Lung (tissue), 12 donors: ENCODE results near the gene TK2. TPM values are rescaled to one million over a fixed set of nuclear protein-coding genes. Genes with fewer than 3 reads are reported as not detected.

Experiments used
- ATAC-seq: fragments of 200-7000 bp; cut with Tn5 transposase; one replicate; pipeline ENCODE4 v1.9.1; 2020; ENCODE audit warnings: moderate number of reproducible peaks; ENCODE audit not compliant: insufficient read depth, low FRiP score
- DNase-seq, 3 donors: peaks; one replicate each; pipeline ENCODE4 v3.0.0-alpha.2; 2013 to 2017
- H3K27ac ChIP-seq, 2 donors: one replicate each; pipeline ENCODE4 v1.5.1; 2013; ENCODE audit warnings: mild to moderate bottlenecking in 2 of 2, moderate library complexity in 2 of 2, control low read depth in 1 of 2, inconsistent platforms in 1 of 2, low read depth in 1 of 2, low read length in 1 of 2
- H3K27me3 ChIP-seq, 3 donors: one replicate each; pipeline ENCODE4 v1.5.1; 2013; ENCODE audit warnings: low read length in 2 of 3; ENCODE audit not compliant: control insufficient read depth in 3 of 3, insufficient read depth in 3 of 3
- H3K36me3 ChIP-seq, 4 donors: one replicate each; pipeline ENCODE4 v1.5.1; 2013; ENCODE audit warnings: low read length in 4 of 4, mild to moderate bottlenecking in 1 of 4, moderate library complexity in 1 of 4; ENCODE audit not compliant: control insufficient read depth in 4 of 4, insufficient read depth in 4 of 4
- H3K4me1 ChIP-seq, 5 donors: one replicate each; pipeline ENCODE4 v1.5.1; 2013; ENCODE audit warnings: low read length in 5 of 5, mild to moderate bottlenecking in 2 of 5, moderate library complexity in 1 of 5; ENCODE audit not compliant: control insufficient read depth in 5 of 5, insufficient read depth in 5 of 5
- H3K4me3 ChIP-seq: one replicate; pipeline ENCODE4 v1.5.1; 2013; ENCODE audit warnings: mild to moderate bottlenecking, control low read depth, moderate library complexity
- H3K9ac ChIP-seq, 2 donors: one replicate each; pipeline ENCODE4 v1.5.1; 2013; ENCODE audit warnings: low read length in 2 of 2, control low read depth in 1 of 2; ENCODE audit not compliant: insufficient read depth in 1 of 2
- H3K9me3 ChIP-seq, 4 donors: one replicate each; pipeline ENCODE4 v1.5.1; 2013; ENCODE audit warnings: low read length in 3 of 4, mild to moderate bottlenecking in 1 of 4, moderate library complexity in 1 of 4; ENCODE audit not compliant: control insufficient read depth in 4 of 4, insufficient read depth in 3 of 4
- WGBS, 2 donors: extraction: QIAGEN DNeasy Blood & Tissue Kit; methylation state at CpG; one replicate each; pipeline ENCODE4 v1.1.7; 2013; 5-methylcytosine and 5-hydroxymethylcytosine counted together
- polyA plus RNA-seq, 2 donors: library from polyadenylated mRNA; stranded (reverse); fragments of 200-250 nt; gene quantifications; one replicate each; pipeline ENCODE4 v1.2.1, GENCODE V29; 2013
- total RNA-seq, 2 donors: library from RNA; depleted of rRNA in 1 of 2; stranded (reverse); fragments of >200 nt in 1 of 2; gene quantifications; one replicate each; pipeline ENCODE4 v1.2.1, GENCODE V29; 2014 to 2021
- TF ChIP-seq, protein P1 (sequence below): IDR thresholded peaks from 2 replicates; pipeline ENCODE4 v1.5.1; 2012; ENCODE audit warnings: mild to moderate bottlenecking; ENCODE audit errors: control extremely low read depth, extremely low read depth
- donor health status: control.
- donor health status: control.
- donor health status: Bipolar disorder and iron deficiency.
- donor health status: healthy.
- donor health status: DM: yes; HTN: yes; CAD: no.

The TK2 gene
- total and polyA plus RNA-seq, 4 donors: 13.1 to 37.7 (median 25.0) TPM

DNA sequence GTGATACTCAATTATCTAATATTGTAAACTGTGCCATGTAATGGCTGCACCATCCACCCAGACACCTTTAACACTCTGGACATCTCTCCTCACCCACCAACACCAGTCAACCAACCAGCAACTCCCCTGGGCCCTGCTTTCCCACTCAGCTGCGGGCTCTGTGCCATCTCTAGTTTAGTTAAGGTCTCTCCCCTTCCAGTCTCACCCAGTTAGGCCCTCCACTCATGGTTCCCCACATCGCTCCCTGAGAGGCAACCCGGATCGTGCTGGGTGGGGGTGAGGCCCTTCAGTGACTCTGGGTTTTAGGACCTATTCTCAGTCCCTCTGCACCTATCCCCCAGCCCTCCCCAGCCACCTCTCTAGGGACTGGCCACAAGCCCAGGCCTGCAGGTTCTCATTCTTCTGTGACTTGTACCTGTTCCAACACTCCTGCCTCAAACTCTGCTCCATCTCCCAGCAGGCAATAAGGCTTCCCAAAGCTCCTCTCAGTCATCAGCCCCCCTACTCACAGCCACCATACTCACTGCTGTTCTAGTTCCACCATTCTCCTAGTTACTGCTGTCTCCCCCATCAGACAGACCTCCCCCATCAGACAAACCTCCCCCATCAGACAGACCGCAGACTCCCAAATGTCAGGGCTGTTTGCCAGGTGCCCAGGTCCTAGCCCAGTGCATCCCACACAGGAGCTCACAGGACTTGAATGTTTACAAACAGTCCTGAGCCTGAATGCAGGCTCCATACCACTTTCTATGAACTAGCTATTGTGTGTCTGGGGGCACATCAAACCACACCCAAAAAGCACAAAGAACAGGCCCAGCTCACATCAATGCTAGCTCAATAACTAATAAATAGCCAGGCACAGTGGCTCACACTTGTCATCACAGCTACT, 2.6 kb downstream of the TK2 start:
- Histone ChIP-seq H3K4me3 (no peak overlapping the region), H3K9ac (no peak overlapping the region), H3K4me1 (peaks cover 5 to 31% (median 16%) of the 10 kb centered on the region in 5 donors), H3K9me3 (no peaks in the 10 kb centered on the region), H3K36me3 (peaks cover 0 to 7% (median 5%) of the 10 kb centered on the region in 4 donors), H3K27ac (peak overlapping the region in 1 of 2 donors; percentile 49), H3K27me3 (no peaks in the 10 kb centered on the region)
- TF ChIP-seq, protein P1, sequence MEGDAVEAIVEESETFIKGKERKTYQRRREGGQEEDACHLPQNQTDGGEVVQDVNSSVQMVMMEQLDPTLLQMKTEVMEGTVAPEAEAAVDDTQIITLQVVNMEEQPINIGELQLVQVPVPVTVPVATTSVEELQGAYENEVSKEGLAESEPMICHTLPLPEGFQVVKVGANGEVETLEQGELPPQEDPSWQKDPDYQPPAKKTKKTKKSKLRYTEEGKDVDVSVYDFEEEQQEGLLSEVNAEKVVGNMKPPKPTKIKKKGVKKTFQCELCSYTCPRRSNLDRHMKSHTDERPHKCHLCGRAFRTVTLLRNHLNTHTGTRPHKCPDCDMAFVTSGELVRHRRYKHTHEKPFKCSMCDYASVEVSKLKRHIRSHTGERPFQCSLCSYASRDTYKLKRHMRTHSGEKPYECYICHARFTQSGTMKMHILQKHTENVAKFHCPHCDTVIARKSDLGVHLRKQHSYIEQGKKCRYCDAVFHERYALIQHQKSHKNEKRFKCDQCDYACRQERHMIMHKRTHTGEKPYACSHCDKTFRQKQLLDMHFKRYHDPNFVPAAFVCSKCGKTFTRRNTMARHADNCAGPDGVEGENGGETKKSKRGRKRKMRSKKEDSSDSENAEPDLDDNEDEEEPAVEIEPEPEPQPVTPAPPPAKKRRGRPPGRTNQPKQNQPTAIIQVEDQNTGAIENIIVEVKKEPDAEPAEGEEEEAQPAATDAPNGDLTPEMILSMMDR: no peak
- ATAC-seq (no peak), DNase-seq (no peak)
- 92 to 93% methylated on average over 5 of the region's 5 CpGs for WGBS, 2 donors

DNA sequence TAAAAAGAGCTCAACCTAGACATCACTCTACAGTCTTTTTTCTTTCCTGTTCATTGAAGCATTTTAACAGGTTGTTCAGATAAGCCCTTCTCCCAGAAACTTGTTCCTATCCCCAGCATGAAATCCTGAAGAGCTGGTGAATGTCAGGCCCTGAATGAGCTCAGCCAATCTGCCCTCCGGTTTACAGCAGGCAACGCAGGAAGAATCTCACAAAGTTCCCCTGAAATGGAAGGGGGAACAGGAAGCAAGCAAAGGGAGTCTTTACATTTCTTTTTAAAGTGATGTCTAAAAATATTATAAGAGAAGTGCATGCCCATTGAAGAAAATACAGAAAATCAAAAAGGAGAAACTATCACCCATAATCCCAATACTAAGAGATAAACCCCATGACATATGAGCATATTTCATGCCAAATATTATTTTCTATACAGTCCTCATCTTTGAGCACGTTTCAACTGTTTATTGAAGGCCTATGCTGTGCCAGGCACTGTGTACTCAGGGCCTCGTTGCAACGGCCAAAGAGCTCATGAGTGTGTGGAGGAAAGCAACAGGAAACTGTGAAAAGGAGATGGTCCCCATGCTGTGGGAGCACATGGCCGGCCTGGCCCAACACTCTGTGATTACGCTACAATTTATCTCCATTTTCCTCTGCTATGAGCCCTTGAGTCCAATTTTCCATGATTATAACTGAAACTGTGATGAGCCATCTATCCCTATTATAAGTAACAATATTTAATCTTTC, 5.7 kb downstream of the TK2 start:
- Histone ChIP-seq H3K4me1 (peaks cover 0 to 10% (median 3%) of the 10 kb centered on the region in 5 donors), H3K36me3 (peaks cover 0 to 16% (median 5%) of the 10 kb centered on the region in 4 donors), H3K9ac (no peak overlapping the region), H3K4me3 (no peak overlapping the region), H3K27ac (no peak overlapping the region), H3K9me3 (no peaks in the 10 kb centered on the region), H3K27me3 (no peaks in the 10 kb centered on the region)
- TF ChIP-seq, protein P1: no peak
- WGBS, 2 donors: 50 to 58% methylated on average over 7 of the region's 7 CpGs
- no peak for ATAC-seq
- no peak for DNase-seq

DNA sequence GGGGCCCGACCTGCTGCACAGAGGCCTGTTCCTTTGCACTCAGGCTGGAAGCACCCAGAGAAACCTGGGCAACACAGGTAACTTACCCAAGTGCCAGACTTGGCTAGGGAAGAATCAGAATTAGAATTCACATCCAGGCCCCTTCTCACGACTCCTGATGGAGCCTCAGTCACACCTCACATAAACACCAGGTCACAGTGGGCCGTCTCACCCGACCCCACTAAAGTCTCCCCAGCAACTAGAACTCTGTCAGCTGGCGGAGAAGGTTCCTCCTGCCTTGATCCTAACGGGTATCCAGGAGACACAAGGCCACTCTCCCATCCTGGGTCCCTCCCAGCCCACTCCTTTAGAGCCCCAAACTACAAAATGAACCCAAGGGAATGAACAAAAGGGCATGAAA, 6.4 kb downstream of the TK2 start:
- Histone ChIP-seq H3K27me3 (no peaks in the 10 kb centered on the region), H3K9ac (no peak overlapping the region), H3K4me1 (peaks cover 0 to 7% (median 0%) of the 10 kb centered on the region in 5 donors), H3K36me3 (peaks cover 0 to 16% (median 6%) of the 10 kb centered on the region in 4 donors), H3K27ac (no peak overlapping the region), H3K4me3 (no peak overlapping the region), H3K9me3 (no peaks in the 10 kb centered on the region)
- TF ChIP-seq, protein P1: no peak
- 87 to 88% methylated on average over 6 of the region's 6 CpGs for WGBS, 2 donors
- DNase-seq (no peak), ATAC-seq (no peak)
